Muscle layer of duodenum (tissue), 2 donors: ENCODE measurements around the gene R3HDM2.
A peak's percentile ranks its signal among the peaks of the same experiment; 100 is the strongest.

Source experiments
- H3K27ac ChIP-seq: one replicate; pipeline ENCODE4 v1.7.0; 2013; ENCODE audit warnings: mild to moderate bottlenecking, low read length
- H3K27me3 ChIP-seq: one replicate; pipeline ENCODE4 v1.7.0; 2013; ENCODE audit warnings: low read depth, mild to moderate bottlenecking, control low read depth, low read length
- H3K36me3 ChIP-seq, 2 donors: one replicate each; pipeline ENCODE4 v1.7.0; 2013; ENCODE audit warnings: low read length in 2 of 2, control low read depth in 1 of 2, mild to moderate bottlenecking in 1 of 2; ENCODE audit not compliant: insufficient read depth in 2 of 2, control insufficient read depth in 1 of 2
- H3K4me1 ChIP-seq, 2 donors: one replicate each; pipeline ENCODE4 v1.7.0; 2013; ENCODE audit warnings: low read length in 2 of 2, mild to moderate bottlenecking in 2 of 2, control low read depth in 1 of 2, moderate library complexity in 1 of 2; ENCODE audit not compliant: insufficient read depth in 2 of 2, control insufficient read depth in 1 of 2
- H3K4me3 ChIP-seq, 2 donors: one replicate each; pipeline ENCODE4 v1.7.0; 2013; ENCODE audit warnings: low read length in 2 of 2, low read depth in 1 of 2, mild to moderate bottlenecking in 1 of 2
- H3K9me3 ChIP-seq, 2 donors: one replicate each; pipeline ENCODE4 v1.7.0; 2013; ENCODE audit warnings: low read length in 2 of 2, control low read depth in 1 of 2, mild to moderate bottlenecking in 1 of 2; ENCODE audit not compliant: control insufficient read depth in 1 of 2
- donor health status: healthy.

R3HDM2 gene

DNA sequence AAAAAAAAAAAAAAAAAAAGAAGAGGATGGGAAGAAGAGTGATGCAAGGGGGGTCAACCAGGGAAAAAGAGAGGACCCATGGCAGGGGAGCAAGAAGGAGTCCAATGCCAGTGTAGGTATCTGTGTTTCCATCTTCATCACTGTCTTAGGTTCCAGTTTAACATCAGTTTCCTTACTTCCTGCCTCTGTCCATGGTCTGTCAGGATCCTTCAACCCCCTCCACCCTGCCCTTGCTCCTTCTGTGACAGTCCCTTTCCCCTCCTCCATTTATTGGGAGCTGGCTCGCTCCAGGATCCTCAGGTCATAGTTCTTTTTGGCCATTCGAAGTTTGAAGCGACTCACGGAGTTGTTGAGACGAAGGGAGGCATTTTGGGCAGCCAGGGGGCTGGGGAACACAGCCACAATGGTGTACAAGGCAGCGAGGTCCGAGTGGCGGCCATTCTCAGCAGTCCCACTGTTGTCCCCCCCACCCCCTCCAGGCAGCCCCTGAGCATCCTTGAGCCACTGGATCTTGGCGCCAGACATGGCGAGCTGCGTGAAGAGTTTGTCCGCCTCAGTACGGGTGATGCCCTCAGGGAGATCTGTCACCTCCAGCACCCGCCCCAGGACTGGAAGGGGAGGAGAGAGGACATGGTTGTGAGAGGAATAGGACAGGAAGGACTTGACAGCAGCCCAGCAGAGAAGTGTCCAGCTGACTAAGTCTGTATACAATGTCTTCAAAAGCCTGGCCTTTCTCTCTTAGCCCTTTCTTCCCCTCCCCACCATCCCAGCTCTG lies 176.2 kb downstream of the R3HDM2 start:
- peaks cover 41 to 42% of the 10 kb centered on the region in 2 donors for H3K36me3 ChIP-seq
- no peaks in the 10 kb centered on the region for H3K27me3 ChIP-seq
- no peak overlapping the region for H3K27ac ChIP-seq
- no peaks in the 10 kb centered on the region for H3K4me1 ChIP-seq
- no peak overlapping the region for H3K4me3 ChIP-seq
- H3K9me3 ChIP-seq, result no peaks in the 10 kb centered on the region

DNA sequence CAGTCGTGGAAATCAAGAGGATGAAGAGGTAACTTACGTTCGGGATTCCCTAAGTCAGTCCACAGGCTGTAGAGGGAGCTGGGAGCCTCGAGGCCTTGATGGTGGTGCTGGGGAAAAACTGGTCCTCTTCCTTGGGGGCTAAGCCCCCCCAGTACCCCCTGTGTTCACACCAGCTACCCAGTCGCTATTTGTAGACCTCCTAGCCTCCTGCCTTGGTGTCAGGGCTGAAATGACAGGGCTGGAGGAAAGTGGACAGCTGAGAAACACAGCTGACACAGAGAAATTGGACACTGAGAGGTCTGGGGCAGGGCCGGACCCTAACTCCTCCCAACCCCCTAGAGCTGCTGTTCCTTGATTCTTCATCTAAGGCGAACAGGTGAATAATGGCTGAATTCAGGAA lies 179.9 kb downstream of the R3HDM2 start, which contains the start of gene STAC3:
Gene STAC3, minus strand, starts transcription at position 232 of the 400 bp plus-strand sequence. CDS start 1,551 bp downstream, outside the sequence.
- no peaks in the 10 kb centered on the region for H3K27me3 ChIP-seq
- H3K9me3 ChIP-seq, result no peaks in the 10 kb centered on the region
- H3K36me3 ChIP-seq, result peaks cover 10 to 15% of the 10 kb centered on the region in 2 donors
- no peak within 1 kb of the TSS for H3K4me3 ChIP-seq
- no peaks in the 10 kb centered on the region for H3K4me1 ChIP-seq
- H3K27ac ChIP-seq, result no peak within 1 kb of the TSS

- Histone ChIP-seq H3K27ac (no peak overlapping the region), H3K4me3 (no peak overlapping the region)
Measured at GRCh38 chr12:57250541-57250940, 180.3 kb downstream of the R3HDM2 start.

DNA sequence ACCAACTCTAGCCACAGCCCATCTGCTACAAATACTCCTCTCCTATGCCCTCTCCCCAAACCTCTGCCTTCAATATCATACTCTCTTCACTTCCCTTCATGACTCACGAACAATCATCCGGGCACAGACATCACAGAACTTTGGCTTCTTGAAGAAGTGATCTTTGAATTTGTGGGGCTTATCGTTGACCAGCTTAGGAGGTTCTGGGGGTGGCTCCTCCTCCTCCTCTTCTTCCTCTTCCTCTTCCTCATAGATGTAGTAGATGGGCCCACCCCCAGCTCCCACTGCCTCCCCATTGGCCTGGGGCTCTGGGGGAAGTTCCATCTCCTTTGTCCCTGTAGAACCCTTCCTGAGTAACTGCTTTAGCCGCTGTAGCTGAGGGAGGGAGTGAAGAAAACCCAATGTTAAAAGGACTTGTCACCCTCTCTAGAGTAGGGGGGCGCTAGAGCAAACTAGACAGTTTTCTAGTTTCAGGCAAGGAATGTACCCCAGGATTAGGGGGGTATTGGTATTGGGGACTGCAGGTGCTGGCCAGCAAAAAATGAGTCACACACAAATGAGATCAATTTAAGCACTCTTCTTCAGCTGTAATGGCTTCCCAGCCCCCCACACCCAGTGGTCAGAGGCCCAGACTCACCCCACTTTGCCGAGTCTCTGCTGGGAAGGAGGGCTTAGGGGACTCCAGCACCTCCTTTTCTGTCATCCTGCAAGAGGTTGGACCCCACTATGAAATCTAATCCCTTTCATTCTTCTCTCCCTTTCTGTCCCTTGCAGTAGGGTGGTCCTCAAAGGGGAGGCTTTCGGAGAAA lies 181.7 kb downstream of the R3HDM2 start:
- H3K9me3 ChIP-seq, result no peaks in the 10 kb centered on the region
- no peak overlapping the region for H3K4me3 ChIP-seq
- no peaks in the 10 kb centered on the region for H3K36me3 ChIP-seq
- H3K27ac ChIP-seq, result no peak overlapping the region
- peaks cover under 1% of the 10 kb centered on the region for H3K27me3 ChIP-seq
- no peaks in the 10 kb centered on the region for H3K4me1 ChIP-seq

More at GRCh38 chr12:57250541-57250940, 180.3 kb downstream of the R3HDM2 start:
- no peaks in the 10 kb centered on the region for H3K9me3 ChIP-seq
- H3K36me3 ChIP-seq, result peaks cover 6 to 11% of the 10 kb centered on the region in 2 donors
- no peaks in the 10 kb centered on the region for H3K27me3 ChIP-seq
- no peaks in the 10 kb centered on the region for H3K4me1 ChIP-seq

- Histone ChIP-seq H3K4me1 (peaks cover 4 to 20% of the 10 kb centered on the region in 2 donors), H3K9me3 (no peaks in the 10 kb centered on the region), H3K4me3 (no peak overlapping the region), H3K27ac (no peak overlapping the region), H3K36me3 (no peaks in the 10 kb centered on the region), H3K27me3 (peaks cover 17% of the 10 kb centered on the region)
Measured at GRCh38 chr12:57247041-57247440, 183.8 kb downstream of the R3HDM2 start.

DNA sequence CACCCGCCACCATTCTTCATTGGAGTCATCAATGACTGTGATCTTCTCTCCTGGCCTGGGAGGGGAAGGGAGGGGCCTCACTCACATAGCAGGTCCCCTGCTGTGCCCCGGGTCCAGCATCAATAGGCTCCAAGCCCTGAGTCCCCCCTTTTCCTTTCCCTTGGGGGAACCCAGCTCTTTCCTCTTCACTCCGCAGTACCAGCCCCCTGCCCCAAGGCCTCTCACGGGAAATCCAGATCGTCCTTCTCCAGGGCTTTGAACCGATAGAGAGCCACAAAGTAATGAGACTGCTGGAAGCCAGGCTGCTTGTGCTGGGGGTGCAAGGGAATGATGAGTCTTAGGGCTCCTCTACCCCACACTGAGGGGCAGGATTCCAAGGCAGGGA lies 186.5 kb downstream of the R3HDM2 start:
- Histone ChIP-seq H3K36me3 (no peaks in the 10 kb centered on the region), H3K4me1 (peaks cover 11 to 47% of the 10 kb centered on the region in 2 donors), H3K27ac (no peak overlapping the region), H3K27me3 (peaks cover 44% of the 10 kb centered on the region), H3K4me3 (no peak overlapping the region), H3K9me3 (no peaks in the 10 kb centered on the region)

DNA sequence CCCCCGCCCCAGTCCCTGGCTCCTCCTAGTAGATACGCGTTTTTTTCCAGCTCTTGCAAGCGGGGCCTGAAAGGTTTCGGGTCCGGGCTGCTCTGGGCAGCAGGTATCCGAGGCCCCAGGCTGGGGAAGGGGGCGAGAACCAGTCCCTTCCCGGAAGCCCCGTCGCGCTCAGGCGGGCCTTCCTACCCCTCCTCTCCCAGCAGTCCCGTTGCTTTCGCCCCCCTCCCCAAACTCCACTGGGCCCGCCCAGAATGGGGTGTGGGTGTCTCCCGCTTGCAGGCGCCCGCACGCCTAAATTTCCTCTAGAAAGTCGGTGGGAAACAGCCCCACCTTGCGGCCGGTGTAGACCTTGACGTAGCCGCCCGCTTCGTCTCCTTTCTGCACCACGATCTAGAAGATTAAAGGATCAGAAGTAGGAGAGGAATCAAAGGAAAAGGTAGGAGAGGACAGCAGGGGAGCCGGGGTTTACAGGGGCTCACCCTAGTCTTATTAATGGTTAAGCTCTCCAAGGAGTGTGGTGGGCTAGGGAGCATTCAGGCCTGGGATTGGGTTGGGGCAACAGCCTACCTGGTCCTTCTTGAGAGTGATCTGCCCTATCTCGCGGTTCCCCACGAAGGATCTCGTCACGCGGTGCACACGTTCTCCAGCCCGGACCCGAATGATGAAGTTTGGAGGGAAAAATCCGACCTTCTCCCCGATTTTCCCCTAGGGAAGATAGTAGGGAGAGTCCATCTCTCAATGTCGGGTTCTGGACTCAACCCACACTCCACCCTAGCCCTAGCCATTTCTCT lies 187.1 kb downstream of the R3HDM2 start:
- H3K4me1 ChIP-seq, result peaks cover 13 to 53% of the 10 kb centered on the region in 2 donors
- no peaks in the 10 kb centered on the region for H3K9me3 ChIP-seq
- H3K27me3 ChIP-seq, result peaks cover 48% of the 10 kb centered on the region
- H3K4me3 ChIP-seq, result peak overlapping the region in 1 of 2 donors; percentile 29
- no peak overlapping the region for H3K27ac ChIP-seq
- H3K36me3 ChIP-seq, result no peaks in the 10 kb centered on the region

- Histone ChIP-seq H3K4me1 (peaks cover 15 to 62% of the 10 kb centered on the region in 2 donors), H3K4me3 (peak overlapping the region; percentile 16 to 29), H3K27ac (no peak overlapping the region), H3K36me3 (no peaks in the 10 kb centered on the region), H3K9me3 (no peaks in the 10 kb centered on the region), H3K27me3 (peaks cover 55% of the 10 kb centered on the region)
Measured at GRCh38 chr12:57242691-57243454, 188.0 kb downstream of the R3HDM2 start.

- peaks cover 15 to 66% of the 10 kb centered on the region in 2 donors for H3K4me1 ChIP-seq
- no peaks in the 10 kb centered on the region for H3K9me3 ChIP-seq
- no peaks in the 10 kb centered on the region for H3K36me3 ChIP-seq
- H3K27ac ChIP-seq, result no peak overlapping the region
- H3K4me3 ChIP-seq, result peak overlapping the region in 1 of 2 donors; percentile 29
- H3K27me3 ChIP-seq, result peaks cover 61% of the 10 kb centered on the region
Measured at GRCh38 chr12:57242329-57242690, 188.5 kb downstream of the R3HDM2 start.

GRCh38 chr12:57241402-57242310 lies 189.2 kb downstream of the R3HDM2 start:
- Histone ChIP-seq H3K9me3 (no peaks in the 10 kb centered on the region), H3K4me1 (peaks cover 15 to 66% of the 10 kb centered on the region in 2 donors), H3K27ac (no peak overlapping the region), H3K4me3 (no peak overlapping the region), H3K27me3 (peaks cover 65% of the 10 kb centered on the region), H3K36me3 (no peaks in the 10 kb centered on the region)
